Measurements from ENCODE around the gene PIM1. TPM values are rescaled to one million over a fixed set of nuclear protein-coding genes. Genes with fewer than 3 reads are reported as not detected.
A peak's percentile ranks its signal among the peaks of the same experiment; 100 is the strongest.

PIM1 gene
- total and polyA plus RNA-seq, 9 of the 15 experiments (the other 6 are each of a cell fraction or from before 2014, with no cell fraction given), result 19.0 to 789 (median 212) TPM

GRCh38 chr6:37222125-37222967 lies 52.4 kb downstream of the PIM1 start (continued):
- 0 out of 2 replicates have a peak, but pooled peaks have one; percentile 35 for TF ChIP-seq ZBTB17 (CRISPR knock-in tag; IDR thresholded peaks at IDR 0.05)
- TF ChIP-seq ILK (tag; IDR thresholded peaks at IDR 0.05; ENCODE audit: borderline replicate concordance, low read depth), result no peak
- 0 out of 2 replicates have a peak, but pooled peaks have one; percentile 22 for TF ChIP-seq ZNF121 (CRISPR knock-in tag; conservative IDR thresholded peaks at IDR 0.05)
- no peak for TF ChIP-seq ETV5 (CRISPR knock-in tag; IDR thresholded peaks at IDR 0.05; ENCODE audit: low read depth)
- TF ChIP-seq HNRNPK (IDR thresholded peaks at IDR 0.05; ENCODE audit: low read depth, low read length, poor library complexity, severe bottlenecking), result no peak
- no peak for TF ChIP-seq THAP7 (CRISPR knock-in tag; IDR thresholded peaks at IDR 0.05)
- peak in 1 of 2 experiments; percentile 83; a peak in 1 of 4 replicates for TF ChIP-seq SRF (CRISPR knock-in tag; IDR thresholded peaks at IDR 0.05)
- TF ChIP-seq SREBF2 (CRISPR knock-in tag; IDR thresholded peaks at IDR 0.05), result no peak
- TF ChIP-seq MYNN (IDR thresholded peaks at IDR 0.05), result no peak
- TF ChIP-seq MYNN (CRISPR knock-in tag; IDR thresholded peaks at IDR 0.05), result no peak
- TF ChIP-seq, protein P1, sequence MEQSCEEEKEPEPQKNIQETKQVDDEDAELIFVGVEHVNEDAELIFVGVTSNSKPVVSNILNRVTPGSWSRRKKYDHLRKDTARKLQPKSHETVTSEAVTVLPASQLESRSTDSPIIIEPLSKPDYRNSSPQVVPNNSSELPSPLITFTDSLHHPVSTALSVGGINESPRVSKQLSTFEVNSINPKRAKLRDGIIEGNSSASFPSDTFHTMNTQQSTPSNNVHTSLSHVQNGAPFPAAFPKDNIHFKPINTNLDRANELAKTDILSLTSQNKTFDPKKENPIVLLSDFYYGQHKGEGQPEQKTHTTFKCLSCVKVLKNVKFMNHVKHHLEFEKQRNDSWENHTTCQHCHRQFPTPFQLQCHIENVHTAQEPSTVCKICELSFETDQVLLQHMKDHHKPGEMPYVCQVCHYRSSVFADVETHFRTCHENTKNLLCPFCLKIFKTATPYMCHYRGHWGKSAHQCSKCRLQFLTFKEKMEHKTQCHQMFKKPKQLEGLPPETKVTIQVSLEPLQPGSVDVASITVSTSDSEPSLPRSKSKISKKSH (CRISPR knock-in tag; IDR thresholded peaks at IDR 0.05), result no peak
- TF ChIP-seq NFATC3 (IDR thresholded peaks at IDR 0.05), result no peak
- TF ChIP-seq FOSL1 (tag; conservative IDR thresholded peaks at IDR 0.05), result 0 out of 2 replicates have a peak, but pooled peaks have one; percentile 19
- TF ChIP-seq, protein P2, sequence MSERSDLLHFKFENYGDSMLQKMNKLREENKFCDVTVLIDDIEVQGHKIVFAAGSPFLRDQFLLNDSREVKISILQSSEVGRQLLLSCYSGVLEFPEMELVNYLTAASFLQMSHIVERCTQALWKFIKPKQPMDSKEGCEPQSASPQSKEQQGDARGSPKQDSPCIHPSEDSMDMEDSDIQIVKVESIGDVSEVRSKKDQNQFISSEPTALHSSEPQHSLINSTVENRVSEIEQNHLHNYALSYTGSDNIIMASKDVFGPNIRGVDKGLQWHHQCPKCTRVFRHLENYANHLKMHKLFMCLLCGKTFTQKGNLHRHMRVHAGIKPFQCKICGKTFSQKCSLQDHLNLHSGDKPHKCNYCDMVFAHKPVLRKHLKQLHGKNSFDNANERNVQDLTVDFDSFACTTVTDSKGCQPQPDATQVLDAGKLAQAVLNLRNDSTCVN (CRISPR knock-in tag; IDR thresholded peaks at IDR 0.05), result no peak
- no peak for TF ChIP-seq TCF7L2 (IDR thresholded peaks at IDR 0.05; ENCODE audit: low read depth, low read length)
- peak; percentile 42 to 54 for TF ChIP-seq MAZ (CRISPR knock-in tag; conservative IDR thresholded peaks at IDR 0.05 in 1 of 2, IDR thresholded peaks at IDR 0.05 in 1 of 2)
- TF ChIP-seq ADNP (tag; IDR thresholded peaks at IDR 0.05), result no peak
- no peak for TF ChIP-seq AFF4 (CRISPR knock-in tag; IDR thresholded peaks at IDR 0.05)
